ENCODE measurements around the gene NELFB.

DNA sequence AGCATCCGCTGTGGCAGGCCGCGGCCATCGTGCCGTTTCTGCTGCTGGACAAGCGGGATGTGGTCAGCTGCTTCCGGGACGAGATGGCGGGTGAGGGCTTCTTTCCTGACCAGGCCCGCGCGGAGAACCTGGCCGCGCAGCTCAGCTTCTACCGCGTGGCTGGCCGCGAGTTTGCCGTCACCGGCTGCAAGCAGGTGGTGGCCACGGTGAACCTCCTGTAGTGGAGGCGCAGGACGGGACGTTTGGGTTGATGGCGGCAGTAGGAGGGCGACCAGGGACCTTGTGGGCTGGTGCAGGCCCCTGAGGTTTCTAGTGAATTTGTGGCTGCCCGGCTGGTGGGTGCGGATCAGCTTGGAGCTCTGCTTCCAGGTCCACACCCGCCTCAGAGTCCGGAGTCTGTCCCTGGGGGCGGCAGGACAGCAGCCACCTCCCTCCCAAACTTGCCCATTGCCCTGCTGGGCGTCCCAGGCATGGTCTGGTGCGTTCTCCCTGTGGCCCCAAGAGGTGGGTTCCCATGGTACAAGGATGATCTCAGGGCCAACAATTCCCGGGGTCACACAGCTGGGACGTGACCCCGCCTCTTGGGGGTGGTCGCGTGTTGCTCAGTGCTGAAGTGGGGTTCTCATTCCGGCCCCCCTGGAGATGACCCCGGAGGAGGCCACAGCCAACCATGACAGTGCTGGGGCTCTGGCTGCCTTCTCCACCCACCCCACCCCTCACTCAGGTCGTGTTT is 24.8 kb downstream of the NELFB start:
- no peak for TF ChIP-seq CTCF (IDR thresholded peaks at IDR 0.05; ENCODE audit: low read depth, low read length)
- TF ChIP-seq POLR2A (IDR thresholded peaks at IDR 0.05; ENCODE audit: extremely low read depth, insufficient read length) = no peak
